ENCODE results near the gene DVL2.

DNA sequence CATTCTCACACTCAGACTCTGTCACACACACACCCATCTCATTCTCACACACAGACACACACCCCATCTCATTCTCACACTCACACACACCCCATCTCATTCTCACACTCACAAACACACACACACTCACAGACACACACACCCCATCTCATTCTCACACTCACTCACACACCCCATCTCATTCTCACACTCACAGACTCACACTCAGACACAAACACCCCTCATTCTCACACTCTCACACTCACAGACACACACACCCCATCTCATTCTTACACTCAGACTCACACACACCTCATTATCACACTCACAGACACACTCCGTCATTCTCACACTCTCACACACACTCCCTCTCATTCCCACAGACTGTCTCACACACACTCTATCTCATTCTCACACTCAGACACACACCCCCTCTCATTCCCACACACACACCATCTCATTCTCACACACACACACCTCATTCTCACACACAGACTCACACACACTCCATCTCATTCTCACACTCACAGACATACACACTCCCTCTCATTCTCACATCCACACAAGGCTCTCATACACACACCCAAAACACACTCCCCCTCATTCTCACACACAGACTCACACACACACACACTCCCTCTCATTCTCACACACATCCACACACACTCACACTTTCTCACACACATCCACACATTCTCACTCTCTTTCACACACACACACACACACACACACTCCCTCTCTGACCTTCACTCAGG lies 58.0 kb downstream of the DVL2 start:
- TF ChIP-seq, protein P1, sequence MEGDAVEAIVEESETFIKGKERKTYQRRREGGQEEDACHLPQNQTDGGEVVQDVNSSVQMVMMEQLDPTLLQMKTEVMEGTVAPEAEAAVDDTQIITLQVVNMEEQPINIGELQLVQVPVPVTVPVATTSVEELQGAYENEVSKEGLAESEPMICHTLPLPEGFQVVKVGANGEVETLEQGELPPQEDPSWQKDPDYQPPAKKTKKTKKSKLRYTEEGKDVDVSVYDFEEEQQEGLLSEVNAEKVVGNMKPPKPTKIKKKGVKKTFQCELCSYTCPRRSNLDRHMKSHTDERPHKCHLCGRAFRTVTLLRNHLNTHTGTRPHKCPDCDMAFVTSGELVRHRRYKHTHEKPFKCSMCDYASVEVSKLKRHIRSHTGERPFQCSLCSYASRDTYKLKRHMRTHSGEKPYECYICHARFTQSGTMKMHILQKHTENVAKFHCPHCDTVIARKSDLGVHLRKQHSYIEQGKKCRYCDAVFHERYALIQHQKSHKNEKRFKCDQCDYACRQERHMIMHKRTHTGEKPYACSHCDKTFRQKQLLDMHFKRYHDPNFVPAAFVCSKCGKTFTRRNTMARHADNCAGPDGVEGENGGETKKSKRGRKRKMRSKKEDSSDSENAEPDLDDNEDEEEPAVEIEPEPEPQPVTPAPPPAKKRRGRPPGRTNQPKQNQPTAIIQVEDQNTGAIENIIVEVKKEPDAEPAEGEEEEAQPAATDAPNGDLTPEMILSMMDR (IDR thresholded peaks at IDR 0.05): no peak
- TF ChIP-seq POLR2A (IDR thresholded peaks at IDR 0.05): no peak
